SHP77 (cell line): ENCODE measurements around the gene MYO1D.

Source experiments
- DNase-seq, 2 experiments: peaks; one replicate each; lab custom pipeline; 2025; lab: John Stamatoyannopoulos, UW

Gene MYO1D

DNA sequence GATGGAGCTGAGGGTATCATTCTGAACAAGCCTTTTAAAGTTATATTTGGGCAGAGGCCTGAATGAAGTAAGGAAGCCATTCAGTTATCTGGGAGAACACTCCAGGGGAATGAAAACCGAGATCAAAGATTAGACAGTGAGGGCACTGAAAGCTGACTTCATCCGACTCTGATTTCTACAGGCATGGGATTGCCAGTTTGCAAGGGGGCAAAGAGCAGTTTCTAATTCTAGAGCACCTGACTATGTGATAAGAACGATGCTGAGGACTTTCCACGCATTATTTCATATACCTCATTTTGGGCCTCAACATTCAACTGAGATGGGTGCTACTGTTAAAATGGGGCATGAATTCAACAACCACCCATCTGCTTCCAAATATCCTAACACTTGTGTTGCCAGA lies 254.4 kb downstream of the MYO1D start:
- no peak for DNase-seq

DNA sequence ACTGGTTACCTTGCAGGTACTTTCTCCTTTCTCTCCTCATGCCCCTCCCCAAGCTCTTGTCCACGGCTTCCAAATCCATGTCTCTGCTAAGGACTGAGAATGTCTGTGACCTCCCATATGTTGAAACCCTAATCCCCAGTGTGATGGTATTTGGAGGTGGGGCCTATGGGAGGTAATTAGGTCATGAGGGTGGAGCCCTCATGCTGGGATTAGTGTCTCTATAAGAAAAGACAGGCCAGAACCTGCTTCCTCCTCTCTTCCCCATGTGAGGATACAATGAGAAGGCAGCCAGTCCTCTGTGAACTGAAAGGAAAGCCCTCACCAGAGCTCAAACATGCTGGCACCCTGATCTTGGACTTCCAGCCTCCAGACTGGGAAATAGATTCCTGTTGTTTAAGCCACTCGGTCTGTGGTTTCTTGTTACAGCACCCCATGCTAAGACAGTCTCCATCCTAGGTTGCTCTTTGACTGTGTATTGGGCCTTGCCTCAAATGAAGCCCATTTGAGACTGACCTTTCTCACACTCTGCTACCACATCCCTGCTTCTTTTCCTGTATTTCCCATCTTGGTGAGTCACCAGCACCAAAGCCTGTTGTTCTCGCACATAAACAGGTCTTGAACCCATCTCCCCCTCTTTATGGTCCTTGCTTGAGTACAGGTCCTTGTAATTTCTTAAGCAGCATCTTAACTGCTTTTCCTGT lies 255.2 kb downstream of the MYO1D start:
- no peak for DNase-seq

- no peak for DNase-seq
These were observed 261.6 kb downstream of the MYO1D start for GRCh38 chr17:32615326-32615725.

DNA sequence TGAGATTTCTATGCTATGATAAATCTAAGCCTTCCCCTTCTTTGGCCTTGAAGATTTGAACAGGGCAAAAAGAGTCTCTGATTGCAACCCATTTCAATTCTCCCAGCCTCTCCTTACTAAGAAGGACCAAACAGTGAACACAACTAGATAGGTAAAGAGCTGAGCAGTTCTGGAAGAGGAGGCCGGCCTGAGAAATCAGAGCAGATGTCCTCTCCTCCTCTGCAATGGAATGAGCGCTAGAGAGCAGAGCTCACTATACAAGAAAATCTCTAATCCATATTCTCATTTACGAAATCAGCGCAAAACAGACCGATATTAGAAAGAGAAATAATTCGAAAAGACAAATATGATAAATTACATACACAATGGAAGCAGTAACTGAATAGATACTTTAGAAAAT lies 266.0 kb downstream of the MYO1D start:
- DNase-seq = no peak

DNA sequence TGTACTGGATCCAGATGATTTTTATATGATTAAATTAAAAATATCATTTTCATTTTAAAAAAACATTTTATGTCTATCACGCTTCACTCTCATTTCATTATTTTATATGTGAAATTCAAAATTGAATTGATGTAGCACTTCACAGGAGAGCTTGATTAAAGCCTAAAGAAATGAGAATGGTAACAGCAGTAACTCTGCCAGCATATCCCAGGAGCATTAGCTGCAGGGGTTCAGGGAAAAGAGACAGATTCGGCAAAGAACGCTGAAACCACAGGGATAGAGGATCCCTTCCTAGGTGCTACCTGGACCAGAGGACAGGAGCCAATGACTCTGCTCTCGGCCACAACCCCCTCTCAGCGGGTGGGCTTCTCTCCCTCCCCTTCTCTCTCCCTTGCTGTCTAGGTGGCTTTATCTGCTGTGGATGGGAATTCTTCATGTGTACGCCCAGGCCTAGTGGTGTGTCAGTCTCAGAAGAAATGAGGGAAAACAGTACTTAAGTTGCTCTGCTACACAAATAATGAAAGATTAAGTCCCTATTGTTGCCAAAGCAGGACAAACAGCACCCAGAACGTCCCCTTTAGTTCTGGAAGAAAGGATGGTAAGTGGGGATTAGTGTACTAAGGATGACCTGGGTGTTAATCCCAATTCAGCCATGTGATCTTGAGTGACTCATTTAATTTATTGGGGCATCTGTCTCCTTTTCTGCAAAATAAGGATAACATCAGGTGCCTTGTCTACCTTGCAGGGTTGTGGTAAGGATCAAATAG lies 266.9 kb downstream of the MYO1D start:
- no peak for DNase-seq

DNA sequence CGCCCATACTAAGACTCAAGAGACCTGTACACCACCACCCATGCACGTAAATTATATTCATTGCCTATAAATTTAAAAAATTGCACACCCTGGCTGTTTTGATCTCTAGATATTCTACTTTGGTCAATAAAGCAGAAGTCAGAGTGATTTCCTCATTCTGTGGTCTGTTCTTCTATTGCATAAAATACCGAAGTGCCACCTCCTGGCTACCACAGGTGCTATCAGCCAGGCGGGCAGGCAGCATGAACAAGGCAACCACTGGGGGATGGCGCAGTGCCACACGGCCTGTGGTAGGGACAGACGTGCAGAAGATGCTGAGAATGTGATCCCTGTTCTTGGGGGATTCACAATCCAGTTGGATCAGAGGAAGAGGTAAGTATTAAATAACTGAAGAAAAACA lies 267.8 kb downstream of the MYO1D start:
- DNase-seq = peak; percentile 33 to 51

DNA sequence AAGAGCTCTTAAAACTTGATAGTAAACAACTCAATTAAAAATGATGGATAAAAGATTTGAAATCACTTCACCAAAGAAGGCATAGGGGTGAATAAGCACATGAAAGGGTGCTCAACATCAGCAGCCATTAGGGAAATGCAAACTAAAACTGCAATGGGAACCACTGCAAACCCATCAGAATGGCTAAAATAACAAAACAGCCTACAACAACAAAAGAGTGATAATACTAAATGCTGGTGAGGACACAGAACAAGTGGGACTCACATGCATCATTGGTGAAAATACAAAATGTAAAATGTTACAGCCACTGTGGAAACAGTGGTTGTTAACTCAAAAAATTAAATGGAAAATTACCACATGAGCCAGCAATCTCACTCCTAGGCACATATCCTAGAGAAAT lies 268.7 kb downstream of the MYO1D start:
- no peak for DNase-seq

GRCh38 chr17:32604966-32605365 lies 272.0 kb downstream of the MYO1D start:
- no peak for DNase-seq

DNA sequence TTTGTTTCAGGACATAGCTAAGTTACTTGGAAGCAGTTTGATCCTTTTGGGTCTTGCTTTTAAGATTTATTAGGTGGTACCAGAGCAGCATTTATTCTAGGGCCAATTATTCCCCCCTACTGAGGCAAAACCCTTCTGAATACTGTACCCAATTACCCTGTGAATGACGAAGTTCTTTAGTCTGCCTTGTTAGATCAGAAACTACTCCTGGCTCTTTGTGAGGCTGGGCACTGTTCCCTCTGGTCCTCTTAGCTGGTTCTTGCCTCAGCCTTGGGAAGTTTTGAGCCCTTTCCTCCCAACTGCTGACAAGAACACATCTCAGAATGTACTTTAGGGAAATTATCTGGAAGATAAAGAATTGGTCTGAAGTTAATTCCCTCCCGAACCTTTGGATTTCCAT lies 274.5 kb downstream of the MYO1D start:
- no peak for DNase-seq

DNA sequence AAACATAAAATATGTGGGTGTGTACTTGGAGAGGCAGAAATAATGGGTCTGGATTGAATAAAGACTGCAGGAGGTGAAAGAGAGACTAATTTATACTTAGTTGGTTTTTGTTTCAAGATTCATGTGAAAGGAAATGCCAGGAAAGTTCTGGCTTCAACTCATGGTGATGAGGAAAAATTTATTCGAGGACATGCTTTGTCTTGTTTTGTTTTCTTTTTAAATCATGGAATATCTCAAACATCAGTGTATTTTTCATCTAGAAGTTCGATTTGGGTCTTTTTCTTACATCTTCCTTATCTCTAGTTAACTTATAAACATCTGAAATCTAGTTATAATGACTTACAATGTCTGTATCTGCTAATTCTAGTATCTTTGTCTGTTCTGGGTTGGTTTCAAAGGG lies 275.1 kb downstream of the MYO1D start:
- no peak for DNase-seq

GRCh38 chr17:32596628-32597027 lies 280.3 kb downstream of the MYO1D start:
- peak; percentile 8 to 10 for DNase-seq

DNA sequence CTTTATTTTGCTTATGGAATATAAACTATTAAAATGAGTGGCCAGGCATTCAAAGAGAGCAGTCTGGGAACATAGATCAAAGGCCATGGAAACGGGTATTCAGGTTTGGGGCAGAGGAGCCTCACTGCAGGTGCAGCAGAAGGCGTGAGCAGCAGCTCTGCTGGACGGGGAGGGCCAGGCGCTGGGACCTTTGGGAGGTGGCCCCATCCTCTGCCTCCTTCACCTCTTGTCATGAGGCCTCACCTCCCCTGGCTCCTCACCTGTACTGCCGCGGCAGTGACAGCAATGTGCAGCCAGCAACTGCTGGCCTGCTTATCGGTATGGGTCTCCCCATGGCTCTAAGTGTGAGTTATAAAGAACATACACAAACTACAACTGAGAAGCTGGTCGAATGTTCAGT lies 280.7 kb downstream of the MYO1D start:
- DNase-seq = no peak

DNA sequence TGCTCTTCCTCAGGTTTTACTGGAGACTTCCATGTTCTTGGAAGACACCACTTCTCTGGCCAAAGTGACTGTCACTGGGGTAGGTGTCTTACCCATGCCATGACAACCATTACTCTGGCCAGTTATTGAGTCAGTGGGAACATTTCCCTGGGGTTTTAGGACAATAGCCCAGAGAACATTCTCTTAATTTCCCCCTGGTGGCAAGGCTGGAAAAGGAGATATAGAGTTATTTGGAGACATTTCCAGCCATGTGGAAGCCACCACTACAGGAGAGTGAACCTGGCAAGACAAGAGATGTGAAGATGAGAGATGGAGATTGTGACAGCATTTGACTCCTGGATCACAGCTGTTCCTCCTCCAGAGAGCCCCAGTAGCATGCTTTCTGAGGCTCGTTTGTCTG lies 283.9 kb downstream of the MYO1D start:
- DNase-seq = no peak

DNA sequence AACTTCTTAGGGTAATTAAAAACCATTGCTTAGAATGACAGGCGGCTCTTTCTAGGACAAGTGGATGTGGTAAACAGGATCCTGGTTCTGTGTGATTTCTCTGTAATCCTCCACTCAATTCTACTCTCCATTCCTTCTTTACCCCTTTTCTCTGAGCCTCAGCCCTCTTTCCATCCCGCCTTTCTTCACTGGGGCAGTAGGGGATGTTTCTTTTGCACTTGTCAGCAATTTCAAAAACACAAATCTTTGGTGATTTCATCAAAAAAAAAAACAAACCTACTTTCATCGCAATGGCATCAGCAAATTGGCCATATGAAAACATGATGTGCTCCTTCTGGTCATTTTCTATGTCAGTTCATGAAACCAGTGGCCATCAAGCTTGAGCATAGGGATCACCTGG lies 285.5 kb downstream of the MYO1D start:
- DNase-seq = no peak

DNA sequence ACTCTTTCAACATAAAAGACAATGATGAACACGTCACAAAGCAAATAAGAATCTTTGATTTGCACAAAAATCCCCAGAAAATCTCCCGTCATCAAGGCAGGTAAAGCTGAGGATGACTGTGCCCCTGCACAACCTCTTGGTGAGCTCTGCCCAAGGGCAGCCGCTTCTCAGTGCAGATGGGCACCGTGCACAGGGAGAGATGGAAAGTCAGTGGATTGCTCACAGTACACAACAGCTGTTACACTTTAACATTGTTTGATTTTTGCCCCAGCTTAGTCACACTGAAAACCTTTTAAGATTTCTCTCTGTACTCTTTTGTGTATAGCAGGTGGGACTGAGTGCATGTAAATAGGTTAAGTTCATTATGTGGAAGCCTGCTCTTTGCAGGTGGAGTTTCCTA lies 285.9 kb downstream of the MYO1D start:
- peak in 1 of 2 experiments; percentile 2 for DNase-seq

- no peak for DNase-seq
These were observed 287.9 kb downstream of the MYO1D start for GRCh38 chr17:32588982-32589381.

GRCh38 chr17:32588135-32588534 lies 288.8 kb downstream of the MYO1D start:
- no peak for DNase-seq

GRCh38 chr17:32586666-32587065 lies 290.3 kb downstream of the MYO1D start:
- no peak for DNase-seq

- no peak for DNase-seq
These were observed 292.1 kb downstream of the MYO1D start for GRCh38 chr17:32584792-32585191.

DNA sequence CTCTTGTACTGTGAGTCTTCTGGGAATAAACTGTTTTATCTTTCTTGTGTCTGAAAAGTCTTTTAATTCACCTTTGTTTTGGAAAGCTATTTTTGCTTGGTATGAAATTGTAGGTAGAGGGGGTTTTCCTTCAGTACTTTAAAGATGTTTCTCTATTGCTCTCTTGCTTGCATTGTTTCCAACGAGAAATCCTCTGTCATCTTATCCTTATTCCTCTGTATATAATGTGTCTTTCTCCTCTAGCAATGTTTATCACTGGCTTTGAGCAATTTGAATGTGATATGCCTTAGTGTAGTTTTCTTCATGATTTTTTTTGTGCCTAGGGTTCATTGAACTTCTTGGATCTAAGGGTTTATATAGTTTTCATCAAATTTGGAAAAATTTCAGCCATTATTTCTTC lies 293.9 kb downstream of the MYO1D start:
- no peak for DNase-seq

DNA sequence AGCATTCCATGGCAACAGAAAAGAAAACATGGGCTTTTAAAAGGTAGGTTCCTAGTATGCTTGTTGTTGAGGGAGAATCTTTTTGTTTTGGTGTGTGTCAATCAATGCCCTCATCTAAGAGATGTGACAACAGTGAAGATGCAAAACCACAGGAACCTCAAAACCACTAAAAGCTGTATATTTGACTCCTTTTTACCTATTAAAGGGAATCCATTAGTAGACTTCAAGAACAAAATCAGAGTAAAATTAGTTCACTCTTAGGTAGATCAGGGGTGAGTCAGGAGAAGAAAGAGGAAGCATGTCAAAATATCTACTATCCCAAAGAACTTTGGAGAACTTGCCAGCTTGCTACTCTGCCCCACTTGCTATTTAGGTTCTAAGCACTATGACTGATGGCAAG lies 301.1 kb downstream of the MYO1D start:
- no peak for DNase-seq

DNA sequence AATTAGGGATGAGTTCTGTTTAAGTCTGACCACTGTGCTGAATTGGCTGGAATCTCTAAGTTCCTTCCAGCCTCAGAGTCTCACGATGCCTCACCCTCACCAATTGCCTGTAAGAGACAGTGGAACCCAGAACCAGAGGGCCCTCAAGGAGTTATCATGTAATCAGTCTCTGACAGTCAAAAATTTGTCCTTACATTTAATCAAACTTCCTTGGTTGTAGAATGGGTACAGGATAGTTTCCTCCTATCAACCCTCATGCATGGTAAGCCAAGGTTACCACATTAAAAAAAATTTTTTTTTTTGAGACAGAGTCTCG lies 306.9 kb downstream of the MYO1D start:
- DNase-seq = no peak

DNA sequence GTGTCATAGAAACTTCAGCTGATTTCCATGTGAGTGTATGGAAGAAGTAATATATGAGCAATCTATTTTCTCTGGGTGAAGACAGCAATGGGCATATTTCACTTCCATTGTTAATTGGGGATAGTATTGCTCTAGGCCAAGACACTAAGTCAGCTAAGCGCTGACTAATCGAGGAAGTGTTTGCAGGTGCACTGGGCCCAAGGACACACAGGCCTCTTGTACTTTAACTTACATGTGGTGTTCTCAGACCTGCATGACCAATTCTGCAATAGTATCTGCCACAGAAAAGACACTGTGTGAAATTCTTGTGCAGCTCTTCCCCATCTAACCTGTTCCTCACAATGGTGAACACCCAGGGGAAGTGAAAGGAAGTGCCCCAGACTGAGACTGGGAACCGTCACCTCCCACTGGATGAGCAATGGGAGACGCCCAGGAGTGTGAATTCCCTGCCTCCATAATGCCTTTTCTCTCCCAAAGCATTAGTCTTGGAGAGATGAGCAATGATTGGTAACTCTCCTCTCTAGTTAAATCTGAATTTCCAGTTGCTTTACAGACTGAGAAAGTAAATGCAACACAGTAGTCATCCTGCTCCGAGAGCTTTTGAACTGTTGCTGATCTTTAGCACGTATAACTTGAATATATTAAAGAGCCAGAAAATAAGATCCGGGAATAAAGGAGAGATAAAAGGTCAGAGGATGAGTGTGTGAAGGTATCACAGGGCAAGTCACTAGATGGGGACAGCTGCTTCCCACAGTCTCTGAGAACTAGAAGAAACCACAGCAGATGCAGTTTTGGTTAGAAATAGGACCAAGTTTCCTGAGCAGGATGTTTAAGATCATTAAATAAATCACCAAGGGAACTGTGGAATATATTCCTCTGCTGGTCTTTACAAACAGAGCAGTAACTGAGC lies 307.5 kb downstream of the MYO1D start:
- no peak for DNase-seq
